Measurements from ENCODE around the gene NATD1. TPM values are rescaled to one million over a fixed set of nuclear protein-coding genes. Genes with fewer than 3 reads are reported as not detected.
A peak's percentile ranks its signal among the peaks of the same experiment; 100 is the strongest.

Gene NATD1
- total and polyA plus RNA-seq, 8 donors = 7.0 to 16.9 (median 9.4) TPM

DNA sequence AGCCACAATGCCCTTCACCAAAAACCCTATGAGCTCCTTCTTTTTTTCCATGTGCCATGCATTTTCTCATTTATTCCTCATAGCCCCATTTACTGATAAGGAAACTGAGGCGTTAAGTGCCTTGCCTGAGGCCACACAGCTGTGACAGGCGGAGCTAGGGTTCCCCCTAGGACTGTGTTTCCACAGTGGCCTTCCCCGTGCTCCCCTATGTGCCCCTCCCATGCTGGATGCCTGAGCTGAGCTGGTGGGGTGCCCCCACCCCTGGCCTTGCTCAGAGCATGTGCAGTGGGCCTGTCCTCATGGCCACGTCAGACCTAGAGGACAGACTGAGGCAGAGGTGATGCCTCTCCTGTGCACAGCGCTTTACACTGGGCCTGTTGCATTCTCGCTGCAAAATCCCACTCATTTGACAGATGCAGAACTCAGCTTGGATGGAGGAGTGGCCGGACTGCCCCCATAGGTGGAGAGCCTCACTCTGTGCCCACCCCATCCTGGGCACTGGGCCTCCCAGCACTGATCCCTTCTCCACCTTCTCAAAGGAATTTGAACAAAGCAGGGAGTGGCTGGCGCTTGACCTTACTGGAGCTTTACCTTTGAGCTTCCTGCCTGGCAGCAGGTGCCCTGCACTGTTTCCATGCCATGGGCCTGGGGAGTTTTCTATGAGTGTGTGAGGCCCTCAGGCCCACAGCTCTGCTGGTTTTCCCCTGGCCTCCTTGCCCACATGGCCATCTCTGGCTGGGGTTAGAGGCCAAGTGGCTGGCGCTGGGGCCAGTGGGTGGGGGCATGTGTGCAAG, 33.9 kb upstream of the NATD1 start:
- Histone ChIP-seq H3K27me3 (peaks cover 0 to 6% of the 10 kb centered on the region in 2 donors), H3K27ac (peak overlapping the region; percentile 93), H3K4me1 (peaks cover 31 to 67% of the 10 kb centered on the region in 2 donors), H3K9me3 (no peaks in the 10 kb centered on the region), H3K36me3 (peaks cover 0 to 15% of the 10 kb centered on the region in 2 donors), H3K4me3 (peak overlapping the region; percentile 12 to 99)
- intact Hi-C loops (cut with DNase I) = no loop called here
- ATAC-seq = peak; percentile 17
- TF ChIP-seq, protein P1, sequence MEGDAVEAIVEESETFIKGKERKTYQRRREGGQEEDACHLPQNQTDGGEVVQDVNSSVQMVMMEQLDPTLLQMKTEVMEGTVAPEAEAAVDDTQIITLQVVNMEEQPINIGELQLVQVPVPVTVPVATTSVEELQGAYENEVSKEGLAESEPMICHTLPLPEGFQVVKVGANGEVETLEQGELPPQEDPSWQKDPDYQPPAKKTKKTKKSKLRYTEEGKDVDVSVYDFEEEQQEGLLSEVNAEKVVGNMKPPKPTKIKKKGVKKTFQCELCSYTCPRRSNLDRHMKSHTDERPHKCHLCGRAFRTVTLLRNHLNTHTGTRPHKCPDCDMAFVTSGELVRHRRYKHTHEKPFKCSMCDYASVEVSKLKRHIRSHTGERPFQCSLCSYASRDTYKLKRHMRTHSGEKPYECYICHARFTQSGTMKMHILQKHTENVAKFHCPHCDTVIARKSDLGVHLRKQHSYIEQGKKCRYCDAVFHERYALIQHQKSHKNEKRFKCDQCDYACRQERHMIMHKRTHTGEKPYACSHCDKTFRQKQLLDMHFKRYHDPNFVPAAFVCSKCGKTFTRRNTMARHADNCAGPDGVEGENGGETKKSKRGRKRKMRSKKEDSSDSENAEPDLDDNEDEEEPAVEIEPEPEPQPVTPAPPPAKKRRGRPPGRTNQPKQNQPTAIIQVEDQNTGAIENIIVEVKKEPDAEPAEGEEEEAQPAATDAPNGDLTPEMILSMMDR (IDR thresholded peaks at IDR 0.05) = no peak
- peak in 3 of 4 donors; percentile 30 to 80 (median 70) for DNase-seq

DNA sequence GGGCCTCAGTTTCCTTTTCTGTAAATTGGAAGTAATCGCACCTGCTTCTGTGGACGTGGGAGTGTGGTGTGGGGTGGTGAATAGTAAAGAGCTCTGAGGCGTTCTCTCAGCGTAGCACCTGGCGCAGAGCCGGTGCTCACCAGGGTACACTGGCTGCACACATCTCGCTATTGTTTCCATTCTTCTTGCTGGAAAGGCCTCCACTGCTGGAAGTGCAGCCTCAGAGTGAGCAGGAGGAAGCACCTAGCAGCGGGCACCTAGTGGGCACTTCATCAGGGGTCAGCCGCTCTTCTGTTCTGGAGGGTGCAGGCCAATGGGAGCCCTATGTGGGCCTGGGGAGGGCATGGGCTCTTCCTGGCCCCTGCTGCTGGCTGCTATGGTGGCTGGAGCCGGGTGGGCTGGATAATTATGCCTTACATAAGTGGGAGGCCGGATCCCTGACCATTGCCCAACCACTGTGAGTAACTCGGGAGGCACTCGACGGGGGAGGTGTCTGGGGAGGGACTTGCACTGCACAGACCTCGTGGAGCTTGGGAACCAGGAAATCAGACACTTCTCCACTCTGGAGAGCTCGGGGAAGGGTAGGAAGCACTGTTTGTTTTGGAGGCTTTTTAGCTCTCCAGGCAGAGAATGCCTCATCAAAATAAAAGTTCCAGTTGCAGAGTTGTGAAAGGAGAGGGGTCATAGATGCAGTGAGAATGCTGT, 33.0 kb upstream of the NATD1 start:
- H3K4me1 ChIP-seq = peaks cover 31 to 76% of the 10 kb centered on the region in 2 donors
- H3K36me3 ChIP-seq = peaks cover 0 to 7% of the 10 kb centered on the region in 2 donors
- H3K27ac ChIP-seq = peak overlapping the region; percentile 93
- ATAC-seq (peak; percentile 59), DNase-seq (peak; percentile 70 to 96 (median 92))
- H3K9me3 ChIP-seq = no peaks in the 10 kb centered on the region
- H3K27me3 ChIP-seq = peaks cover 0 to 6% of the 10 kb centered on the region in 2 donors
- peak overlapping the region; percentile 82 to 99 for H3K4me3 ChIP-seq
- intact Hi-C loops (cut with DNase I) = no loop called here
- TF ChIP-seq, protein P1 (IDR thresholded peaks at IDR 0.05) = no peak

DNA sequence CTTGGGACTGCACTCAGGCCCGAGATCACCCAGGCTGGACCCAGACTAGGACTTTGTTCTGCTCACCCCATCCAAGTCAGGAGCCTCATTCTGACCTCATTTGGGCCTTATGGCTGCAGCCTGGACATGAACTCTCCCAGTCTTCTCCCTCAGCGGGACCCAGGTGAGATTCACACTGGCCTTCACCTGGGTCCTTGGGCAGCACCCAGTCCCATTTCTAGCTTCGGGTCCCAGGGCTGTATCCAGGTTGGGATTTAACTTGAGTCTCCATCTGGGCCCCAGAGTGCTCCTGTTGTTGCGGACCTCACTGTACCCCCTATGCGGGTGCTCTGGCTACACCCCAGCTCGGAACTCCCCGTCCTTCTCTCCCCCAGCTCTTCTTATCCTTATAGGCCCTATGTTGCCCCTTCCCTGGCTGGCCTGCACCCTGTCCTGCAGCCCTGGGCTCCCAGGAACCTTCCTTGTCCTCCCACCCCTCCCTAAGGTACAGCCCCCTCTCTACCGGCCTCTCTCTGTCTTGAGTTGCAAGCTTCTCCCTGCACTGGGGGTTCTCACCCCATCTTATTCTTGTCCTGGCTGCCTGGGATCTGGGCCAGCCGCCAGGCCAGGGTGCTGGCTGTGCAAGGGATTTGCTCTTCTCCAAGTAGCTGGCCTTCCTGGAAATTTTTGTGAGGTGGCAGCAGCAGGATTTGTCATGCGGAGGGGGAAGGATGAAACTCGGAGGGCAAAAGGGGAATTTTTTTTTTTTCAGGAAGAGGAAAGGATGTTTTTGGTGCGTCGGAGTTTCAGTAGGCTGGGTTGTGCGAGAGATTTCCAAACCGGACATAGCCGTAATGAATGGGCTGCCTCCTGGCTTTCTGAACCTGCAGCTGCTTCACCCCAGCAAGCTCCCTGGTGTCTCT, 32.2 kb upstream of the NATD1 start:
- H3K36me3 ChIP-seq = peaks cover 0 to 6% of the 10 kb centered on the region in 2 donors
- no peak for ATAC-seq
- peak overlapping the region; percentile 93 for H3K27ac ChIP-seq
- H3K27me3 ChIP-seq = peaks cover 0 to 3% of the 10 kb centered on the region in 2 donors
- DNase-seq = peak in 1 of 4 donors; percentile 28
- peaks cover 31 to 77% of the 10 kb centered on the region in 2 donors for H3K4me1 ChIP-seq
- TF ChIP-seq, protein P1 (IDR thresholded peaks at IDR 0.05) = no peak
- intact Hi-C loops (cut with DNase I) = no loop called here
- H3K9me3 ChIP-seq = no peaks in the 10 kb centered on the region
- H3K4me3 ChIP-seq = peak overlapping the region; percentile 82 to 99

DNA sequence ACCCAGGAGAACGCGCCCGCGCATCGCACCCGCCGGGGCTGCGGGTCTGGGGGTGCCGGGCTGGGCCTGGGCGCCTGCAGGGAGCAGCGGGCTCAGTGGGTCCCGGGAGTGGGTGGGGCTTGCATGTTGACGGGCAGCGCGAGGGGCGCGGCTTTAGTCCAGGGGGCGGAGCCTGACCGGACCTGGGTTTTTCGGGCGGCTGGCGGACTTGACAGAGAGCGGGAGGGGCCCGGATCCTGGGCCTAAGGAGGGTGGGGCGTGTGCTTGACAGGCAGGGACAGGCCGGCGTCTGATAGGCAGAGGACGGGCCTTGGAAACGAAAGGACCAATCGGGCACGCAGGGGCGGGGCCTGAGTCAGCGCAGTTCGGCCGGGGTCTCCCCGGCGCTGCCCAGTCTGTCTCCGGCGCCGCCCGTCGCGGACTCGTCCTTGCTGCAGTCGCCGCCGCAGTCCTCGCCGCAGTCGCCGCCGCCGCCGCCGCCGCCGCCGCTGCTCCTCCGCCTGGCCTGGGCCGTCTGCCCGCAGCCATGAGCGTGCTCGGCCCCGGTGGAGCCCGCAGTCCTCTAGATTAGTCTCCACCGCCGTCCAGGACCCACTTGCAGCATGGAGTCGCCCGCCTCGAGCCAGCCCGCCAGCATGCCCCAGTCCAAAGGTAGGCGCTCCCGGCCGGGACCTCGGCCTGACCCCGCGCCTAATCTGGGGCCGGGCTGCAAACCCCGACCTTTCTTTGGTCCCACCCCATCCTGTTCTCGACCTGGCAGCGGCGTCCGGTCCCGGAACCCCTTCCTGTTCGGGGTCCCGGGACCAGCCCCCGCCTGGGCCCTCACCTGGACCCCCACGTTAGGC, 31.3 kb upstream of the NATD1 start, which contains the start of gene MAP2K3:
MAP2K3 (plus strand) TSS at position 393 of the 845 bp plus-strand sequence; CDS start at position 603, 210 bp downstream.
- ATAC-seq (peak; percentile 73), DNase-seq (peak; percentile 95 to 100 (median 100))
- no peaks in the 10 kb centered on the region for H3K9me3 ChIP-seq
- intact Hi-C loops (cut with DNase I) = no loop called here
- H3K4me3 ChIP-seq = peak within 1 kb of the TSS; percentile 82 to 99
- H3K27me3 ChIP-seq = no peaks in the 10 kb centered on the region
- H3K36me3 ChIP-seq = peaks cover 0 to 1% of the 10 kb centered on the region in 2 donors
- TF ChIP-seq, protein P1 (IDR thresholded peaks at IDR 0.05) = no peak
- H3K4me1 ChIP-seq = peaks cover 32 to 77% of the 10 kb centered on the region in 2 donors
- H3K27ac ChIP-seq = peak within 1 kb of the TSS; percentile 93

Measured in left lung (tissue), 10 donors.